K562 treated with DMSO at 1 percent for 48 hours (cell line): ENCODE data around the gene TATDN2. TPM values are rescaled to one million over a fixed set of nuclear protein-coding genes. Genes with fewer than 3 reads are reported as not detected.

Source experiments
- total RNA-seq: library from RNA; unstranded; fragments of 300-600 nt; gene quantifications from 2 replicates; pipeline ENCODE4 v1.2.3, GENCODE V29; 2022; ENCODE audit warnings: low replicate concordance; ENCODE audit errors: extremely low read depth

Gene TATDN2
- total RNA-seq, result not detected in 2 replicates

GRCh38 chr3:10248184-10248983, at the start of gene TATDN2:
TATDN2 (plus strand) TSS chr3:10248459; CDS start chr3:10249201, 742 bp downstream.

GRCh38 chr3:10292505-10293419, 44.5 kb downstream of the TATDN2 start, which contains the start of gene GHRL:
GHRL (minus strand) TSS chr3:10292947; CDS start chr3:10290180, 2,767 bp downstream.

Other genes starting within 250 kb of the TATDN2 start
- not detected in 2 replicates for gene FANCD2, start 222.0 kb upstream of the TATDN2 start, total RNA-seq
- not detected in 2 replicates for gene FANCD2OS, start 140.2 kb upstream of the TATDN2 start, total RNA-seq
- not detected in 2 replicates for gene BRK1, start 132.8 kb upstream of the TATDN2 start, total RNA-seq
- gene VHL, start 106.7 kb upstream of the TATDN2 start, total RNA-seq, result not detected in 2 replicates
- not detected in 2 replicates for gene IRAK2, start 83.5 kb upstream of the TATDN2 start, total RNA-seq
- gene GHRL, start 44.5 kb downstream of the TATDN2 start, total RNA-seq, result not detected in 2 replicates
- not detected in 2 replicates for gene SEC13, start 72.7 kb downstream of the TATDN2 start, total RNA-seq